Lower leg skin (tissue), 4 donors: ENCODE measurements around the gene COL4A3. TPM values are rescaled to one million over a fixed set of nuclear protein-coding genes. Genes with fewer than 3 reads are reported as not detected.

Source experiments
- DNase-seq, 2 donors: peaks; one replicate each; pipeline ENCODE4 v3.0.0-alpha.2; 2019; ENCODE audit warnings: low spot score in 2 of 2
- H3K4me3 ChIP-seq: fragments of 200-600 bp; sonication (generic); 2 replicates; pipeline ENCODE4 v1.5.1; 2017; ENCODE audit warnings: mild to moderate bottlenecking, low read depth; ENCODE audit not compliant: poor library complexity, severe bottlenecking
- CTCF ChIP-seq, 3 donors: fragments of 450-650 bp; IDR thresholded peaks; one replicate each; pipeline ENCODE4 v1.5.1; 2016; ENCODE audit warnings: antibody characterized with exemption in 3 of 3, mild to moderate bottlenecking in 3 of 3, moderate library complexity in 2 of 3
- POLR2A ChIP-seq, 2 donors: fragments of 450-650 bp; IDR thresholded peaks; one replicate each; pipeline ENCODE4 v1.6.1; 2016 to 2017; ENCODE audit warnings: antibody characterized with exemption in 2 of 2, mild to moderate bottlenecking in 1 of 2, moderate library complexity in 1 of 2
- WGBS, 2 donors: methylation state at CpG; one replicate each; pipeline ENCODE4 v1.1.5; 2018; 5-methylcytosine and 5-hydroxymethylcytosine counted together
- intact Hi-C: fragments of 100-400 bp; cut with DNase I; formaldehyde crosslinking; loops from one replicate; pipeline ENCODE4 v1.15.0; 2023; ENCODE audit warnings: low total_unique reads
- total RNA-seq, 4 donors: library from RNA; depleted of rRNA; stranded (reverse); fragments of >200 nt; gene quantifications; one replicate each; pipeline ENCODE4 v1.1.0, GENCODE V29; 2016

COL4A3 gene
- total RNA-seq, 4 donors from 2014 or later, result 0.08 to 0.56 (median 0.24) TPM

GRCh38 chr2:227341553-227341952 is 177.1 kb downstream of the COL4A3 start:
- H3K4me3 ChIP-seq, result no peak overlapping the region
- DNase-seq, result no peak
- WGBS, 2 donors, result 81 to 89% methylated on average over 2 of the region's 2 CpGs
- TF ChIP-seq CTCF (IDR thresholded peaks at IDR 0.05), result no peak
- intact Hi-C loops, result no loop called here

GRCh38 chr2:227344231-227344630 is 179.8 kb downstream of the COL4A3 start:
- no peak overlapping the region for H3K4me3 ChIP-seq
- no peak for TF ChIP-seq POLR2A (IDR thresholded peaks at IDR 0.05)
- TF ChIP-seq CTCF (IDR thresholded peaks at IDR 0.05), result no peak
- WGBS, 2 donors, result 84 to 86% methylated on average over 2 of the region's 2 CpGs
- intact Hi-C loops, result no loop called here
- no peak for DNase-seq

- TF ChIP-seq CTCF (IDR thresholded peaks at IDR 0.05), result no peak
- TF ChIP-seq POLR2A (IDR thresholded peaks at IDR 0.05), result no peak
- no peak for DNase-seq
- 89 to 90% methylated on average over 7 of the region's 7 CpGs for WGBS, 2 donors
- intact Hi-C loops, result no loop called here
- H3K4me3 ChIP-seq, result no peak overlapping the region
These were observed 182.7 kb downstream of the COL4A3 start for GRCh38 chr2:227347117-227347516.

GRCh38 chr2:227348324-227348723 is 183.9 kb downstream of the COL4A3 start:
- 61 to 97% methylated on average over 2 of the region's 2 CpGs for WGBS, 2 donors

GRCh38 chr2:227349989-227350612 is 185.7 kb downstream of the COL4A3 start:
- DNase-seq, result no peak
- H3K4me3 ChIP-seq, result no peak overlapping the region
- 90 to 94% methylated on average over 7 of the region's 7 CpGs for WGBS, 2 donors
- no peak for TF ChIP-seq POLR2A (IDR thresholded peaks at IDR 0.05)
- TF ChIP-seq CTCF (IDR thresholded peaks at IDR 0.05), result no peak
- intact Hi-C loops, result no loop called here

More at GRCh38 chr2:227348324-227348723, 183.9 kb downstream of the COL4A3 start:
- intact Hi-C loops, result no loop called here
- no peak for DNase-seq
- no peak overlapping the region for H3K4me3 ChIP-seq
- TF ChIP-seq POLR2A (IDR thresholded peaks at IDR 0.05) (no peak), CTCF (IDR thresholded peaks at IDR 0.05) (no peak)

GRCh38 chr2:227351639-227352038 is 187.2 kb downstream of the COL4A3 start:
- DNase-seq, result no peak
- no peak for TF ChIP-seq CTCF (IDR thresholded peaks at IDR 0.05)
- TF ChIP-seq POLR2A (IDR thresholded peaks at IDR 0.05), result no peak
- 63 to 67% methylated on average over 4 of the region's 4 CpGs for WGBS, 2 donors
- intact Hi-C loops, result no loop called here
- H3K4me3 ChIP-seq, result no peak overlapping the region
